Erythroblast (primary cell): Measurements from ENCODE around the gene NLRX1.
"Not testable (repeated sequence)": the region's sequence is repeated elsewhere in the genome, so short reads cannot be mapped to it uniquely, and the experiment has no call there.

ENCODE experiments used
- DNase-seq, 2 experiments: peaks; one replicate each; lab custom pipeline; 2025; lab: John Stamatoyannopoulos, UW
- GATA1 ChIP-seq: IDR thresholded peaks from 2 replicates; pipeline ENCODE4 v1.6.1; 2011; ENCODE audit warnings: low read depth, mild to moderate bottlenecking, control low read depth, low read length, moderate library complexity
- POLR2A ChIP-seq: IDR thresholded peaks from 2 replicates; pipeline ENCODE4 v1.6.1; 2011; ENCODE audit warnings: mild to moderate bottlenecking, low read length

The NLRX1 gene

GRCh38 chr11:119185981-119186634 lies 17.6 kb downstream of the NLRX1 start:
- no peak for DNase-seq
- TF ChIP-seq POLR2A (no peak), GATA1 (no peak)

GRCh38 chr11:119187123-119187892 lies 18.8 kb downstream of the NLRX1 start:
- no peak for TF ChIP-seq GATA1
- no peak for TF ChIP-seq POLR2A

GRCh38 chr11:119188067-119188466 lies 19.5 kb downstream of the NLRX1 start:
- TF ChIP-seq POLR2A (no peak), GATA1 (no peak)
- DNase-seq = no peak

More at GRCh38 chr11:119187123-119187892, 18.8 kb downstream of the NLRX1 start:
- DNase-seq = no peak

DNA sequence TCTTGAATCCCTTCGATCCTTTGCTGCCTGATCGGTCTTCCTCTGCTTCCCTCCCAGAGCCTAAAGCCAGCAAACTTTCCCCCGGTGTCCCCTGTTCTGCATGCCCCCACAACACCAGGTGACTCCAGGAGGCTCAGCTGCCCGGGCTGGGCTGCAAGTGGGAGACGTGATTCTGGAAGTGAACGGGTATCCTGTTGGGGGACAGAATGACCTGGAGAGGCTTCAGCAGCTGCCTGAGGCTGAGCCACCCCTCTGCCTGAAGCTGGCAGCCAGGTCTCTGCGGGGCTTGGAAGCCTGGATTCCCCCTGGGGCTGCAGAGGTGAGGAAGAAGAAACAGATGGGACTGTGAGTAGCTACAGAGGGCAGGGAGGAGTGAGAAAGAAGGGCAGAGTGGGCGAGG lies 20.4 kb downstream of the NLRX1 start:
- no peak for TF ChIP-seq GATA1
- TF ChIP-seq POLR2A = no peak

GRCh38 chr11:119189393-119189792 lies 20.9 kb downstream of the NLRX1 start:
- DNase-seq = no peak
- no peak for TF ChIP-seq POLR2A
- TF ChIP-seq GATA1 = no peak

More for the DNA sequence above, 20.4 kb downstream of the NLRX1 start:
- no peak for DNase-seq

DNA sequence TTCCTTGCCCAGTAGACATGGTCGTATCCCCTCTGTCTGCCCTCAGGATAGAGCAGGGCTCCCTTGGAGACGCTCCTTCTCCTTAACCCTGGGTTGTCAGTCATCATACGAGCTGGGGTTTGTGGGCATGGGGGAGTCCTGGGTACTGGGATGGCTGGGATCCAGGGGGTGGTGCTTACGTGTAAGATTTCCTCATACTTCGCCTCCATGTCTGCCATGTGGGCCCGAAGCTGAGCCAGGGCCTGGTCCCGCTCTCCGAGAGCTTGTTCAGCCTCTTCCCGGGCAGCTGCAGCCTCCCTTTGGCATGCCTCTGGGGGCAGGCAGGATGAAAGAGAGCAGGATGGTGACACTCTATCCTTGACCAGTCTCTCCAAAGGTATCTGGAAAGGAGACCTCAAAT lies 22.0 kb downstream of the NLRX1 start:
- DNase-seq = no peak

DNA sequence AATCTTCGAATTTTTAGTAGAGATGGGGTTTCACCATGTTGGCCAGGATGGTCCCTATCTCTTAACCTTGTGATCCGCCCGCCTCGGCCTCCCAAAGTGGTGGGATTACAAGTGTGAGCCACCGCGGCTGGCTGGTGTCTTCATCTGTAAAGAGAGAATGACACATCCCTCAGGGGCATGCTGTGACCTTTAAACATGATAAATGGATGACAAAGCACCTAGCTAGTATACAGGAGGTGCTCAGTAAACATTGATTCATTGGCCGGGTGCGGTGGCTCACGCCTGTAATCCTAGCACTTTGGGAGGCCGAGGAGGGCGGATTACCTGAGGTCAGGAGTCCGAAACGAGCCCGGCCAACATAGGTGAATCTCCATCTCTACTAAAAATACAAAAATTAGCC lies 22.7 kb downstream of the NLRX1 start:
- not testable (repeated sequence) for DNase-seq

More for the DNA sequence above, 22.0 kb downstream of the NLRX1 start:
- TF ChIP-seq POLR2A = no peak
- no peak for TF ChIP-seq GATA1

GRCh38 chr11:119192111-119192510 lies 23.6 kb downstream of the NLRX1 start:
- no peak for TF ChIP-seq GATA1
- TF ChIP-seq POLR2A = no peak
- no peak for DNase-seq

- TF ChIP-seq POLR2A (no peak), GATA1 (no peak)
- DNase-seq = no peak
Observed at GRCh38 chr11:119193001-119193400, 24.5 kb downstream of the NLRX1 start.

DNA sequence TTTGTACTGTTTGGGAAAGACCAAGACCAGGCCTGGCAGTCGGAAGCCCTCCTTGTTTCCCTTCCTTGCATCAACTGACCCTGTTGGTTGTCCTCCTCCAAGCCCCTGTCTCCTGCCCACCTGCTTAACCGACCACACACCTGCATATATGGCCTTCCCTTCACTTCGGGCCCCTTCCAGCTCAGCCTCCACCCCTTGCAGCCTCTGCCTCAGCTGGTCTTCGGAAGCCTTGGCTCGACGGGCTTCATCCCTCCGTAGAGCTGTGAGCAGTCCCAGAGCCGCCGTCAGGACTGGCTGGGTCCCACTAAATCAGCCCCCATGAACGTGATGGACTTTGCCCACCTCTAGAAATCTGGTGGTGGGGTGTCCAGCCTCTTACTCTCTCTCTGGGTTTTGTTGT lies 25.1 kb downstream of the NLRX1 start:
- no peak for TF ChIP-seq POLR2A
- DNase-seq = no peak

DNA sequence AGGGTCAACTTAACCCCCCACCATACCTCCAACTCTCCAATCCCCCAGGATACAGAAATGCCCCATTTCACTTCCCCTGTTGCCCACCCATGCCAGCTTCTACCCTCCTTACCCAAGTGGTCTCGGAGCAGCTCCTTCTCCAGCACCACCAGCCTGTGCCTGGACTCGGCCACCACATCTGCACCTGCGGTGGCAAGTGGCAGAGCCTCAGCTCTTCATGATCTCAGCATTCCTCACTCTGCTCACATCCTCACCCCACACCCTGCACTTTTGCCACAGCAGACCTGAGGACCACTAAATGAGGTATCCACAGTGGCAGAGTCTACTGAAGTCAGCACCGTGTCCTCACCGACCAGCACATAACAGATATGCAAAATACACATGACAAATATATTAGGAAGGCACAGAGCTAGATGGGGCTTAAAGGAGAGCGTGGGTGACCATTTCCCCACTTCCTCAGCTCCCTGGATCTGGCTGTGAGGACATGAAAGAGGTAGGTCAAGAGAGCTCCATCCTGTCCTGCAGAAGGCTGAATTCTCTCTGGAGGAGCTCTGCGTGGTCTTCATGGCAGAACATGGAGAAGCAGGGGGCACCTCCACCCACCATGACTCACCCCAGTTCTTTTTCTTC lies 26.4 kb downstream of the NLRX1 start:
- DNase-seq = no peak
- no peak for TF ChIP-seq GATA1
- TF ChIP-seq POLR2A = no peak

DNA sequence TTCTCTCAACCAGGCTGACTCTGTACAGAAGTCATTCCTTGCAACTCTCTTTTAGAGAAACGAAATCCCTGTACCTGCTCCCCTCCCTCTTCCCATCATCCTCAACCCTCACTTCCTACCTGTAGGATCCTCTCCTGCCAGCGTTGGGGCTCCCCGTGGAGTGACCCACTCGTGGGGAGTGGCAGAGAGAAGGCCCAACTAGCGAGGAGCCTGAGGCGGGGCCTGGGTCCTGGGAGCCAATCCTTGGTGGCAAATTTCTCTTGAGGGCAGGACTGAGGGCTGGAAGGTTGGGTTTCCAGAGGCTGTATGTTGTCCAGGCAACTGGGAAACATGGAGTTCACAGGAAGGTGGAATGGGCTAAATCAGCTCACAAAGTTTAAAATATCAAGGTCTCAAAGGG lies 27.2 kb downstream of the NLRX1 start:
- TF ChIP-seq GATA1 (no peak), POLR2A (no peak)
- DNase-seq = no peak

- peak; percentile 77 to 88 for DNase-seq
- no peak for TF ChIP-seq GATA1
Observed at GRCh38 chr11:119196833-119197483, 28.4 kb downstream of the NLRX1 start.

DNA sequence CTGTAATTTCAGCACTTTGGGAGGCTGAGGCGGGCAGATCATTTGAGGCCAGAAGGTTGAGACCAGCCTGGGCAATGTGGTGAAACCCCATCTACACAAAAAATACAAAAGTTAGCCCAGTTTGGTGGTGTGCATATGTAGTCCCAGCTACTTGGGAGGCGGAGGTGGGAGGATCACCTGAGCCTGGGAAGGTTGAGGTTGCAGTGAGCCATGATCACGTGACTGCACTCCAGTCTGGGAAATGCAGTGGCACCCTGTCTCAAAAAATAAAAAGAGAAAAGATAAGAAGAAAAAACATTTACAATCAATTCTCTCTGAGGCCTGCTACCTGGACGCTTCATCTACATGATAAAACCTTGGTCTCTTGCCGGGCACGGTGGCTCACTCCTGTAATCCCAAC lies 30.4 kb downstream of the NLRX1 start:
- no peak for TF ChIP-seq GATA1
- no peak for TF ChIP-seq POLR2A

GRCh38 chr11:119201236-119201635 lies 32.7 kb downstream of the NLRX1 start:
- not testable (repeated sequence) for DNase-seq

More for the DNA sequence above, 30.4 kb downstream of the NLRX1 start:
- no peak for DNase-seq
